IPS DF 4.7 (cell line): ENCODE data around the gene RCC1.
"Not testable (repeated sequence)": the region's sequence is repeated elsewhere in the genome, so short reads cannot be mapped to it uniquely, and the experiment has no call there.

Experiments
- DNase-seq: peaks from one replicate; pipeline ENCODE4 v3.0.0-alpha.2; 2013; ENCODE audit warnings: low spot score; ENCODE audit errors: extremely low read depth

RCC1 gene

GRCh38 chr1:28586585-28587391 is 80.9 kb downstream of the RCC1 start:
- DNase-seq: not testable (repeated sequence)
